H1 (cell line): ENCODE results near the gene DBNL. TPM values are rescaled to one million over a fixed set of nuclear protein-coding genes. Genes with fewer than 3 reads are reported as not detected.

Experiments used
- CTCF ChIA-PET: fragments of 300-600 bp; sonication (Branson Sonifier 250); formaldehyde crosslinking; loops from one replicate; lab custom pipeline; 2021; ENCODE audit not compliant: partially characterized antibody; lab: Charles Lee
- POLR2A ChIA-PET: fragments of 300-600 bp; sonication (Branson Sonifier 250); formaldehyde crosslinking; loops from one replicate; lab custom pipeline; 2021; ENCODE audit warnings: inconsistent platforms; ENCODE audit not compliant: partially characterized antibody; lab: Charles Lee
- DNase-seq, 2 experiments: peaks; one replicate each; pipeline versions ENCODE4 v3.0.0 to v3.0.0-alpha.2; 2010 to 2022; ENCODE audit warnings: low spot score in 2 of 2, low read depth in 1 of 2, mixed read lengths in 1 of 2
- FAIRE-seq: peaks from 2 replicates; lab custom pipeline; 2011; peaks lifted over from hg19 to GRCh38; lab: Jason Lieb, UNC
- H2AFZ ChIP-seq: 2 replicates; pipeline ENCODE4 v1.8.1; 2012; ENCODE audit warnings: low read length, inconsistent platforms
- H2AK5ac ChIP-seq: 2 replicates; pipeline ENCODE4 v1.6.1; 2013; ENCODE audit warnings: low read depth, low read length
- H2BK120ac ChIP-seq: replicated peaks from 2 replicates; pipeline ENCODE3; 2013; ENCODE audit warnings: low read depth, low read length, inconsistent platforms
- H2BK12ac ChIP-seq: 2 replicates; pipeline ENCODE4 v1.6.1; 2013; ENCODE audit warnings: low read depth, low read length
- H2BK15ac ChIP-seq: 2 replicates; pipeline ENCODE4 v1.6.1; 2013; ENCODE audit warnings: low read length
- H2BK20ac ChIP-seq: 2 replicates; pipeline ENCODE4 v1.6.1; 2013; ENCODE audit warnings: low read length
- H2BK5ac ChIP-seq: 2 replicates; pipeline ENCODE4 v1.6.1; 2013; ENCODE audit warnings: low read depth, low read length
- H3K14ac ChIP-seq: 2 replicates; pipeline ENCODE4 v1.6.1; 2013; ENCODE audit warnings: inconsistent platforms; ENCODE audit not compliant: insufficient read length
- H3K18ac ChIP-seq: 2 replicates; pipeline ENCODE4 v1.6.1; 2013; ENCODE audit warnings: low read length; ENCODE audit errors: extremely low read depth
- H3K23ac ChIP-seq: 2 replicates; pipeline ENCODE4 v1.6.1; 2013; ENCODE audit warnings: inconsistent platforms; ENCODE audit not compliant: insufficient read length
- H3K23me2 ChIP-seq: 2 replicates; pipeline ENCODE4 v1.6.1; 2013; ENCODE audit warnings: low read depth, low read length
- H3K27ac ChIP-seq: 2 replicates; pipeline ENCODE4 v1.6.1; 2011; ENCODE audit warnings: low read depth, low read length, inconsistent platforms
- H3K27me3 ChIP-seq, 4 experiments: replicated peaks in 1 of 4; 1 replicate in 1 of 4; 2 replicates in 3 of 4; pipeline versions ENCODE4 v1.6.1 to v1.8.1; 2011 to 2013; ENCODE audit warnings: low read length in 3 of 4, mild to moderate bottlenecking in 3 of 4, inconsistent platforms in 2 of 4, mixed read lengths in 2 of 4, moderate library complexity in 1 of 4; ENCODE audit not compliant: control insufficient read depth in 3 of 4, insufficient read depth in 3 of 4; ENCODE audit errors: extremely low read depth in 1 of 4
- H3K36me3 ChIP-seq, 4 experiments: 2 replicates each; pipeline versions ENCODE4 v1.6.1 to v1.8.1; 2011 to 2013; ENCODE audit warnings: mild to moderate bottlenecking in 4 of 4, low read length in 3 of 4, moderate library complexity in 2 of 4, control low read depth in 1 of 4, inconsistent platforms in 1 of 4; ENCODE audit not compliant: insufficient read depth in 4 of 4, control insufficient read depth in 2 of 4
- H3K4ac ChIP-seq: replicated peaks from 2 replicates; pipeline ENCODE3; 2013; ENCODE audit warnings: low read length, low read depth, mixed read lengths, inconsistent platforms; ENCODE audit not compliant: insufficient read length
- H3K4me1 ChIP-seq, 4 experiments: replicated peaks in 1 of 4; 1 replicate in 1 of 4; 2 replicates in 3 of 4; pipeline versions ENCODE4 v1.6.1 to v1.8.1; 2011 to 2013; ENCODE audit warnings: low read length in 3 of 4, inconsistent platforms in 2 of 4, mixed read lengths in 1 of 4; ENCODE audit not compliant: insufficient read depth in 4 of 4, control insufficient read depth in 3 of 4
- H3K4me2 ChIP-seq, 2 experiments: 2 replicates each; pipeline versions ENCODE4 v1.6.1 to v1.8.1; 2011 to 2013; ENCODE audit warnings: low read depth in 2 of 2, low read length in 2 of 2, control low read depth in 1 of 2, inconsistent platforms in 1 of 2, mild to moderate bottlenecking in 1 of 2; ENCODE audit not compliant: insufficient read depth in 1 of 2
- H3K4me3 ChIP-seq, 4 experiments: fragments of 200-600, 300-600 bp in 1 of 4; sonication (generic), shearing (Covaris generic), sonication (Bioruptor Twin) in 1 of 4; 2 replicates each; pipeline versions ENCODE4 v1.5.1 to v1.8.1; 2011 to 2016; ENCODE audit warnings: low read length in 4 of 4, low read depth in 3 of 4, control low read depth in 2 of 4, inconsistent platforms in 2 of 4, mild to moderate bottlenecking in 2 of 4, mixed read lengths in 1 of 4, moderate library complexity in 1 of 4; ENCODE audit not compliant: insufficient read depth in 2 of 4; ENCODE audit errors: extremely low read depth in 1 of 4
- H3K56ac ChIP-seq: replicated peaks from 2 replicates; pipeline ENCODE3; 2013; ENCODE audit warnings: low read depth, mild to moderate bottlenecking, mixed read lengths, low read length, inconsistent platforms; ENCODE audit not compliant: insufficient read length
- H3K79me1 ChIP-seq: 2 replicates; pipeline ENCODE4 v1.6.1; 2013; ENCODE audit warnings: low read depth, low read length, control low read depth
- H3K79me2 ChIP-seq, 2 experiments: 2 replicates each; pipeline versions ENCODE4 v1.6.1 to v1.8.1; 2012 to 2013; ENCODE audit warnings: low read length in 2 of 2, mild to moderate bottlenecking in 2 of 2, inconsistent platforms in 1 of 2; ENCODE audit not compliant: insufficient read depth in 2 of 2, control insufficient read depth in 1 of 2
- H3K9ac ChIP-seq, 4 experiments: replicated peaks in 1 of 4; 1 replicate in 1 of 4; 2 replicates in 3 of 4; pipeline versions ENCODE4 v1.6.1 to v1.8.1; 2011 to 2013; ENCODE audit warnings: low read depth in 3 of 4, low read length in 3 of 4, control low read depth in 2 of 4, mild to moderate bottlenecking in 2 of 4, moderate library complexity in 2 of 4, inconsistent platforms in 1 of 4; ENCODE audit errors: extremely low read depth in 1 of 4
- H3K9me3 ChIP-seq, 2 experiments: 2 replicates each; pipeline versions ENCODE4 v1.6.1 to v1.8.1; 2012 to 2013; ENCODE audit warnings: mild to moderate bottlenecking in 2 of 2, moderate library complexity in 2 of 2, control low read depth in 1 of 2, inconsistent platforms in 1 of 2, low read depth in 1 of 2, low read length in 1 of 2, mixed read lengths in 1 of 2; ENCODE audit not compliant: insufficient read depth in 2 of 2
- H4K20me1 ChIP-seq, 2 experiments: replicated peaks in 1 of 2; 2 replicates each; pipeline versions ENCODE3 to v1.8.1; 2011 to 2013; ENCODE audit warnings: inconsistent platforms in 2 of 2, low read length in 2 of 2, mild to moderate bottlenecking in 1 of 2; ENCODE audit not compliant: insufficient read depth in 2 of 2, control insufficient read depth in 1 of 2
- H4K5ac ChIP-seq: 2 replicates; pipeline ENCODE4 v1.6.1; 2013; ENCODE audit warnings: low read length, low read depth, mixed read lengths, inconsistent platforms; ENCODE audit not compliant: insufficient read length
- H4K8ac ChIP-seq: 2 replicates; pipeline ENCODE4 v1.8.0; 2013; ENCODE audit warnings: mild to moderate bottlenecking, moderate library complexity, low read length, inconsistent platforms; ENCODE audit not compliant: insufficient read depth; ENCODE audit errors: extremely low read depth
- H4K91ac ChIP-seq: replicated peaks from 2 replicates; pipeline ENCODE3; 2013; ENCODE audit warnings: low read length, mixed read lengths, inconsistent platforms; ENCODE audit not compliant: insufficient read length
- BACH1 ChIP-seq: IDR thresholded peaks from 2 replicates; pipeline ENCODE4 v1.6.1; 2012; ENCODE audit warnings: low read length, improper control_type of control experiment
- CBX5 ChIP-seq: fragments of 300-800, 300-1000 bp; sonication (generic); IDR thresholded peaks from 2 replicates; pipeline ENCODE4 v1.7.1; 2016; ENCODE audit warnings: antibody characterized with exemption, low read length, low read depth
- CEBPB ChIP-seq: IDR thresholded peaks from 2 replicates; pipeline ENCODE4 v1.6.1; 2012; ENCODE audit warnings: low read depth, low read length
- CTBP2 ChIP-seq: IDR thresholded peaks from 2 replicates; pipeline ENCODE4 v1.7.0; 2011; ENCODE audit warnings: borderline replicate concordance, mild to moderate bottlenecking, moderate library complexity, mixed read lengths, low read length; ENCODE audit not compliant: insufficient read depth, insufficient read length
- GABPA ChIP-seq: IDR thresholded peaks from 2 replicates; pipeline ENCODE4 v1.6.1; 2011; ENCODE audit warnings: mild to moderate bottlenecking, low read length, moderate library complexity, borderline replicate concordance; ENCODE audit not compliant: insufficient read depth
- GTF2F1 ChIP-seq: IDR thresholded peaks from 2 replicates; pipeline ENCODE4 v1.6.1; 2012; ENCODE audit warnings: low read depth, low read length, improper control_type of control experiment, borderline replicate concordance
- HDAC2 ChIP-seq, 2 experiments: fragments of 300-600 bp in 1 of 2; sonication (generic) in 1 of 2; IDR thresholded peaks; 2 replicates each; pipeline ENCODE4 v1.6.1; 2011 to 2012; ENCODE audit warnings: low read depth in 2 of 2, low read length in 2 of 2, mild to moderate bottlenecking in 2 of 2, moderate library complexity in 2 of 2, borderline replicate concordance in 1 of 2, inconsistent platforms in 1 of 2
- JUN ChIP-seq: IDR thresholded peaks from 2 replicates; pipeline ENCODE4 v1.6.1; 2011; ENCODE audit warnings: low read depth, mild to moderate bottlenecking, improper control_type of control experiment, low read length
- KDM1A ChIP-seq: fragments of 200-600, 300-600 bp; sonication (generic); IDR thresholded peaks from 2 replicates; pipeline ENCODE4 v1.7.1; 2016; ENCODE audit warnings: mild to moderate bottlenecking, low read length, borderline replicate concordance
- MAX ChIP-seq: IDR thresholded peaks from 2 replicates; pipeline ENCODE4 v1.6.1; 2012; ENCODE audit warnings: inconsistent platforms
- PHF8 ChIP-seq: fragments of 200-600 bp; sonication (generic); conservative IDR thresholded peaks from 2 replicates; pipeline ENCODE4 v1.7.1; 2012; ENCODE audit warnings: low read depth, mild to moderate bottlenecking, inconsistent platforms, low read length, moderate library complexity
- WGBS, 2 experiments: shearing (Covaris generic) in 1 of 2; methylation state at CpG; one replicate each; pipeline versions ENCODE4 v1.1.6 to v1.1.7; 2013 to 2015; ENCODE audit warnings: low lambda C conversion rate in 2 of 2, mixed read lengths in 2 of 2, inconsistent platforms in 1 of 2, low coverage in 1 of 2, missing lambda C conversion rate in 1 of 2; ENCODE audit not compliant: insufficient replicate concordance in 2 of 2, insufficient coverage in 1 of 2, insufficient read length in 1 of 2; ENCODE audit errors: extremely low coverage in 1 of 2, missing lambda C conversion rate in 1 of 2; 5-methylcytosine and 5-hydroxymethylcytosine counted together
- polyA plus RNA-seq, 7 experiments: library from polyadenylated mRNA; depleted of rRNA in 3 of 7; stranded (reverse) in 5 of 7; unstranded in 2 of 7; fragments of >200 nt in 5 of 7; fragments of 200-250 nt in 2 of 7; gene quantifications; 1 replicate in 5 of 7; 2 replicates in 1 of 7; 4 replicates in 1 of 7; pipeline versions ENCODE4 v1.2.1 to v1.2.3, GENCODE V29; 2011 to 2013; ENCODE audit warnings: missing spikeins in 2 of 7, mixed read lengths in 2 of 7
- total RNA-seq: library from RNA; stranded (reverse); fragmentation: NEBNext Ultra II Directional; extraction: Animal tissue kit (Norgen Biotek cat#: 25700); gene quantifications from 2 replicates; pipeline ENCODE4 v1.2.1, GENCODE V29; 2021

The DBNL gene
- total and polyA plus RNA-seq, 2 of the 8 experiments (the other 6 are each of a cell fraction or from before 2014, with no cell fraction given) = 30.9 to 56.6 TPM

GRCh38 chr7:44107961-44108767 is 63.7 kb downstream of the DBNL start:
- Histone ChIP-seq H2BK120ac (no peak overlapping the region), H3K14ac (no peak overlapping the region), H2BK12ac (no peak overlapping the region), H3K9me3 (no peaks in the 10 kb centered on the region), H4K91ac (no peak overlapping the region), H2BK15ac (no peak overlapping the region), H3K79me2 (no peaks in the 10 kb centered on the region; a peak in 1 of 4 replicates), H3K27me3 (peaks cover 0 to 18% (median 13%) of the 10 kb centered on the region in 4 experiments; a peak in 6 of 7 replicates), H3K4me3 (no peak overlapping the region), H3K23me2 (peaks cover 15% of the 10 kb centered on the region), H3K23ac (no peak overlapping the region), H3K36me3 (no peaks in the 10 kb centered on the region; a peak in 2 of 8 replicates), H2AK5ac (no peak overlapping the region), H3K79me1 (peaks cover 4% of the 10 kb centered on the region; the same call in 1 of the 2 replicates), H2BK20ac (no peak overlapping the region), H3K4me1 (peaks cover 0 to 14% (median 9%) of the 10 kb centered on the region in 4 experiments; a peak in 6 of 7 replicates), H3K9ac (no peak overlapping the region), H3K27ac (no peak overlapping the region), H3K4ac (no peak overlapping the region), H4K20me1 (peaks cover 2 to 6% of the 10 kb centered on the region in 2 experiments), H2AFZ (no peak overlapping the region), H3K56ac (no peak overlapping the region), H3K4me2 (no peak overlapping the region), H3K18ac (no peak overlapping the region), H2BK5ac (no peak overlapping the region), H4K8ac (no peak overlapping the region), H4K5ac (no peak overlapping the region)
- FAIRE-seq = no peak
- 88% methylated on average over 16 of the region's 21 CpGs; no CpG with 5 or more reads in 1 of the 2 experiments for WGBS, 2 experiments
- POLR2A ChIA-PET = interaction anchor here (1.7 kb wide), 1 partner anchor 14 kb away, joined by 6 read pairs; the partner anchor contains the start of gene POLD2
- CTCF ChIA-PET = interaction anchor here (0.9 to 2.4 kb wide), 4 partner anchors 15 to 133 kb away, joined by 3 to 11 read pairs (median 3); partner anchors contain the start of gene POLD2
- DNase-seq = no peak
- no peak for TF ChIP-seq KDM1A
- no peak for TF ChIP-seq CTBP2
- TF ChIP-seq GABPA = no peak
- TF ChIP-seq MAX = no peak
- no peak for TF ChIP-seq CBX5
- no peak for TF ChIP-seq GTF2F1
- TF ChIP-seq HDAC2 (IDR thresholded peaks at IDR 0.05; ENCODE audit: borderline replicate concordance in 1 of 2, low read depth in 2 of 2, low read length in 2 of 2) = no peak
- no peak for TF ChIP-seq CEBPB
- no peak for TF ChIP-seq BACH1
- no peak for TF ChIP-seq JUN
- no peak for TF ChIP-seq PHF8
